K562 (cell line): Measurements from ENCODE around the gene CD68. TPM values are rescaled to one million over a fixed set of nuclear protein-coding genes. Genes with fewer than 3 reads are reported as not detected.

Experiments used
- BRD4 ChIP-seq: fragments of 200-600 bp; sonication (generic); IDR thresholded peaks from 2 replicates; pipeline ENCODE4 v1.6.1; 2017; ENCODE audit warnings: inconsistent platforms
- CBX3 ChIP-seq, 2 experiments: IDR thresholded peaks; 1 replicate in 1 of 2; 2 replicates in 1 of 2; pipeline ENCODE4 v1.6.1; 2012; ENCODE audit warnings: inconsistent platforms in 2 of 2, low read length in 2 of 2, borderline replicate concordance in 1 of 2, control low read depth in 1 of 2
- CREM ChIP-seq: IDR thresholded peaks from 2 replicates; pipeline ENCODE4 v1.6.1; 2014; ENCODE audit warnings: antibody characterized with exemption, low read depth
- ETV6 ChIP-seq, 3 experiments: fragments of 150-350 bp in 1 of 3; sonication (generic) in 1 of 3; formaldehyde crosslinking in 1 of 3; IDR thresholded peaks; 2 replicates each; pipeline versions ENCODE4 v1.6.1 to v1.8.0; 2014 to 2022; ENCODE audit warnings: borderline replicate concordance in 2 of 3, low read depth in 2 of 3, antibody characterized with exemption in 1 of 3, low read length in 1 of 3, mild to moderate bottlenecking in 1 of 3, missing genetic modification reagents in 1 of 3
- HMGN3 ChIP-seq: IDR thresholded peaks from 2 replicates; pipeline ENCODE4 v1.6.1; 2011; ENCODE audit warnings: borderline replicate concordance, low read depth, mild to moderate bottlenecking, mixed read lengths, low read length; ENCODE audit not compliant: insufficient read length; ENCODE audit errors: extremely low read depth
- NFYB ChIP-seq: IDR thresholded peaks from 2 replicates; pipeline ENCODE4 v1.6.1; 2011; ENCODE audit warnings: mild to moderate bottlenecking, moderate library complexity; ENCODE audit not compliant: insufficient read length; ENCODE audit errors: extremely low read depth
- RBBP5 ChIP-seq: fragments of 200-600 bp; sonication (generic); IDR thresholded peaks from 2 replicates; pipeline ENCODE4 v1.6.1; 2012; ENCODE audit warnings: borderline replicate concordance, mild to moderate bottlenecking, low read length, control low read depth, inconsistent platforms; ENCODE audit not compliant: insufficient read depth, poor library complexity, severe bottlenecking
- RBM25 ChIP-seq: fragments of 200-400 bp; formaldehyde crosslinking; IDR thresholded peaks from 2 replicates; pipeline ENCODE4 v1.6.1; 2018; ENCODE audit warnings: low read length, low read depth, moderate library complexity; ENCODE audit not compliant: severe bottlenecking
- SRSF1 ChIP-seq: fragments of 200-400 bp; formaldehyde crosslinking; IDR thresholded peaks from 2 replicates; pipeline ENCODE4 v1.6.1; 2017; ENCODE audit warnings: mild to moderate bottlenecking, low read depth, low read length, moderate library complexity
- THAP12 ChIP-seq: fragments of 250-450 bp; sonication (Bioruptor Pico); IDR thresholded peaks from 2 replicates; pipeline ENCODE4 v1.9.0; 2021; ENCODE audit warnings: mild to moderate bottlenecking, inconsistent platforms
- ZNF184 ChIP-seq: sonication (generic); formaldehyde crosslinking; IDR thresholded peaks from 2 replicates; pipeline ENCODE4 v1.5.0; 2020; ENCODE audit warnings: missing genetic modification reagents
- polyA plus RNA-seq, 8 experiments: library from polyadenylated mRNA; depleted of rRNA in 4 of 8; stranded (reverse) in 5 of 8; unstranded in 3 of 8; fragments of >200 nt; fragmentation: Nextera tagmentation in 2 of 8; fragmentation: Illumina TruSeq in 1 of 8; extraction: Ambion mirVana in 2 of 8; extraction: Trizol in 1 of 8; gene quantifications; 2 replicates each; pipeline versions ENCODE4 v1.2.1 to v1.2.3, GENCODE V29; 2011 to 2014; ENCODE audit warnings: inconsistent platforms in 1 of 8, missing spikeins in 1 of 8
- total RNA-seq, 7 experiments: library from RNA; depleted of rRNA in 6 of 7; stranded (reverse); fragments of >200 nt in 6 of 7; fragmentation: Illumina TruSeq in 2 of 7; extraction: Trizol in 2 of 7; gene quantifications; 2 replicates each; pipeline versions ENCODE4 v1.2.1 to v1.2.3, GENCODE V29; 2011 to 2021; ENCODE audit warnings: low replicate concordance in 1 of 7
- TF ChIP-seq, protein P1 (sequence below): sonication (generic); formaldehyde crosslinking; IDR thresholded peaks from 2 replicates; pipeline ENCODE4 v1.9.0; 2022; ENCODE audit warnings: mild to moderate bottlenecking, missing genetic modification reagents
- TF ChIP-seq, protein P2 (sequence below), 2 experiments: fragments of 450-650 bp in 1 of 2; sonication (generic) in 1 of 2; formaldehyde crosslinking in 1 of 2; IDR thresholded peaks; 2 replicates each; pipeline versions ENCODE4 v1.7.1 to v1.9.0; 2016 to 2022; ENCODE audit warnings: inconsistent platforms in 1 of 2, mild to moderate bottlenecking in 1 of 2, missing genetic modification reagents in 1 of 2

The CD68 gene
- total and polyA plus RNA-seq, 9 of the 15 experiments (the other 6 are each of a cell fraction or from before 2014, with no cell fraction given): 28.2 to 89.8 (median 37.7) TPM

DNA sequence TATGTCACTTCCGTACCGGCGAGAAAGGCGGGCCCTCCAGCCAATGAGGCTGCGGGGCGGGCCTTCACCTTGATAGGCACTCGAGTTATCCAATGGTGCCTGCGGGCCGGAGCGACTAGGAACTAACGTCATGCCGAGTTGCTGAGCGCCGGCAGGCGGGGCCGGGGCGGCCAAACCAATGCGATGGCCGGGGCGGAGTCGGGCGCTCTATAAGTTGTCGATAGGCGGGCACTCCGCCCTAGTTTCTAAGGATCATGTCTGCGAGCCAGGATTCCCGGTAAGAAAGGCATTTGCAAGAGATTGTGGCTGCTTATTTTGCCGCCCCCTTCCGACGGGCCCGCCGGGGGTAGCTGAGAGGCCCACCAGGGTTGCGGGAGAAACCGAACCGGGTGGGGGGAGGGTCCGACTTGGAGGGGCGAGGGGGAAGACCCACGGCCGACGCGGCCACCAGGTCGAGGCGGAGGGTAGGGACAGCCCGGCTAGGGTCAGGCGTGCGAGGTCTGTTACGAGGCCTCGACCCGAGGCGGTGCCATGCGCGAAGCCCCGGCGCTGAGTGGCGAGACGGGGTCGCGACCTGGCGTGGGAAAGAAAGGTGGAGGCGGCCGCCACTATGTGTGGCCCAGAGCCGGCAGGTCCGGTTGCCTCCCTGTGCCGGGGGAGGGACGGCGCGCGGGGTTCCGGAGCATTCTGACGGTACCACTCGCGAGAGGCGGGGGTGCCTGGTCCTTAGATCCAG, 6.7 kb upstream of the CD68 start (continued):
- TF ChIP-seq, protein P1, sequence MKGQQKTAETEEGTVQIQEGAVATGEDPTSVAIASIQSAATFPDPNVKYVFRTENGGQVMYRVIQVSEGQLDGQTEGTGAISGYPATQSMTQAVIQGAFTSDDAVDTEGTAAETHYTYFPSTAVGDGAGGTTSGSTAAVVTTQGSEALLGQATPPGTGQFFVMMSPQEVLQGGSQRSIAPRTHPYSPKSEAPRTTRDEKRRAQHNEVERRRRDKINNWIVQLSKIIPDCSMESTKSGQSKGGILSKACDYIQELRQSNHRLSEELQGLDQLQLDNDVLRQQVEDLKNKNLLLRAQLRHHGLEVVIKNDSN (CRISPR knock-in tag): no peak
- TF ChIP-seq CBX3 (IDR thresholded peaks at IDR 0.05; ENCODE audit: borderline replicate concordance in 1 of 2, low read length in 2 of 2) (0 out of 3 replicates have a peak, but pooled peaks of 1 of the 2 experiments have one; percentile 24), CREM (peak; percentile 93), ZNF184 (CRISPR knock-in tag) (no peak), RBM25 (peak; percentile 97), BRD4 (peak; percentile 98), NFYB (peak; percentile 98), SRSF1 (0 out of 2 replicates have a peak, but pooled peaks have one; percentile 50), RBBP5 (peak; percentile 59), ETV6 (IDR thresholded peaks at IDR 0.05; ENCODE audit: borderline replicate concordance in 1 of 2, low read depth in 2 of 2, low read length in 1 of 2) (no peak), ETV6 (CRISPR knock-in tag; IDR thresholded peaks at IDR 0.05; ENCODE audit: borderline replicate concordance) (0 out of 2 replicates have a peak, but pooled peaks have one; percentile 44), THAP12 (CRISPR knock-in tag) (peak; percentile 9), HMGN3 (peak; percentile 77)
- TF ChIP-seq, protein P2, sequence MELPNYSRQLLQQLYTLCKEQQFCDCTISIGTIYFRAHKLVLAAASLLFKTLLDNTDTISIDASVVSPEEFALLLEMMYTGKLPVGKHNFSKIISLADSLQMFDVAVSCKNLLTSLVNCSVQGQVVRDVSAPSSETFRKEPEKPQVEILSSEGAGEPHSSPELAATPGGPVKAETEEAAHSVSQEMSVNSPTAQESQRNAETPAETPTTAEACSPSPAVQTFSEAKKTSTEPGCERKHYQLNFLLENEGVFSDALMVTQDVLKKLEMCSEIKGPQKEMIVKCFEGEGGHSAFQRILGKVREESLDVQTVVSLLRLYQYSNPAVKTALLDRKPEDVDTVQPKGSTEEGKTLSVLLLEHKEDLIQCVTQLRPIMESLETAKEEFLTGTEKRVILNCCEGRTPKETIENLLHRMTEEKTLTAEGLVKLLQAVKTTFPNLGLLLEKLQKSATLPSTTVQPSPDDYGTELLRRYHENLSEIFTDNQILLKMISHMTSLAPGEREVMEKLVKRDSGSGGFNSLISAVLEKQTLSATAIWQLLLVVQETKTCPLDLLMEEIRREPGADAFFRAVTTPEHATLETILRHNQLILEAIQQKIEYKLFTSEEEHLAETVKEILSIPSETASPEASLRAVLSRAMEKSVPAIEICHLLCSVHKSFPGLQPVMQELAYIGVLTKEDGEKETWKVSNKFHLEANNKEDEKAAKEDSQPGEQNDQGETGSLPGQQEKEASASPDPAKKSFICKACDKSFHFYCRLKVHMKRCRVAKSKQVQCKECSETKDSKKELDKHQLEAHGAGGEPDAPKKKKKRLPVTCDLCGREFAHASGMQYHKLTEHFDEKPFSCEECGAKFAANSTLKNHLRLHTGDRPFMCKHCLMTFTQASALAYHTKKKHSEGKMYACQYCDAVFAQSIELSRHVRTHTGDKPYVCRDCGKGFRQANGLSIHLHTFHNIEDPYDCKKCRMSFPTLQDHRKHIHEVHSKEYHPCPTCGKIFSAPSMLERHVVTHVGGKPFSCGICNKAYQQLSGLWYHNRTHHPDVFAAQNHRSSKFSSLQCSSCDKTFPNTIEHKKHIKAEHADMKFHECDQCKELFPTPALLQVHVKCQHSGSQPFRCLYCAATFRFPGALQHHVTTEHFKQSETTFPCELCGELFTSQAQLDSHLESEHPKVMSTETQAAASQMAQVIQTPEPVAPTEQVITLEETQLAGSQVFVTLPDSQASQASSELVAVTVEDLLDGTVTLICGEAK (IDR thresholded peaks at IDR 0.05): peak; percentile 92
- TF ChIP-seq, protein P2 (CRISPR knock-in tag; IDR thresholded peaks at IDR 0.05): no peak
